ENCODE data around the gene ITGA11. TPM values are rescaled to one million over a fixed set of nuclear protein-coding genes. Genes with fewer than 3 reads are reported as not detected.

Gene ITGA11
- total and polyA plus RNA-seq, 12 donors: 1.4 to 25.9 (median 12.3) TPM

- intact Hi-C loops (cut with DNase I): loop anchor here in 5 of 10 donors (10.0 kb wide), 3 partner anchors 49 to 371 kb away; no protein-coding TSS in a partner anchor
- ATAC-seq (no peak), DNase-seq (peak in 1 of 2 donors; percentile 5)
- TF ChIP-seq CTCF (IDR thresholded peaks at IDR 0.05): no peak
- Histone ChIP-seq H3K27me3 (no peaks in the 10 kb centered on the region), H3K36me3 (no peaks in the 10 kb centered on the region), H3K4me1 (peaks cover 4 to 36% (median 18%) of the 10 kb centered on the region in 9 donors), H3K4me3 (no peak overlapping the region), H3K9me3 (no peaks in the 10 kb centered on the region), H3K27ac (no peak overlapping the region)
- 80 to 81% methylated on average over 15 of the region's 15 CpGs for WGBS, 2 donors
These were observed 128.2 kb downstream of the ITGA11 start for GRCh38 chr15:68303560-68304436.

GRCh38 chr15:68303134-68303533, 128.8 kb downstream of the ITGA11 start:
- intact Hi-C loops (cut with DNase I): loop anchor here in 5 of 10 donors (10.0 kb wide), 3 partner anchors 48 to 372 kb away; no protein-coding TSS in a partner anchor
- ATAC-seq (no peak), DNase-seq (no peak)
- Histone ChIP-seq H3K27me3 (no peaks in the 10 kb centered on the region), H3K4me1 (peaks cover 4 to 43% (median 23%) of the 10 kb centered on the region in 9 donors), H3K36me3 (peaks cover 0 to 6% (median 0%) of the 10 kb centered on the region in 9 donors), H3K27ac (no peak overlapping the region), H3K4me3 (no peak overlapping the region), H3K9me3 (no peaks in the 10 kb centered on the region)
- no peak for TF ChIP-seq CTCF (IDR thresholded peaks at IDR 0.05)
- 57 to 77% methylated on average over 2 of the region's 2 CpGs for WGBS, 2 donors

- intact Hi-C loops (cut with DNase I): loop anchor here in 5 of 10 donors (10.0 kb wide), 3 partner anchors 48 to 372 kb away; no protein-coding TSS in a partner anchor
- TF ChIP-seq CTCF (IDR thresholded peaks at IDR 0.05): no peak
- WGBS, 2 donors: 86 to 93% methylated on average over 6 of the region's 6 CpGs
- H3K27me3 ChIP-seq: no peaks in the 10 kb centered on the region
- H3K9me3 ChIP-seq: no peaks in the 10 kb centered on the region
- peak in 1 of 2 donors; percentile 2 for DNase-seq
- peaks cover 0 to 10% (median 0%) of the 10 kb centered on the region in 9 donors for H3K36me3 ChIP-seq
- no peak overlapping the region for H3K27ac ChIP-seq
- ATAC-seq: no peak
- peaks cover 4 to 46% (median 23%) of the 10 kb centered on the region in 9 donors for H3K4me1 ChIP-seq
- no peak overlapping the region for H3K4me3 ChIP-seq
These were observed 129.2 kb downstream of the ITGA11 start for GRCh38 chr15:68302729-68303128.

GRCh38 chr15:68301301-68301700, 130.7 kb downstream of the ITGA11 start:
- intact Hi-C loops (cut with DNase I): loop anchor here in 5 of 10 donors (10.0 kb wide), 3 partner anchors 46 to 374 kb away; no protein-coding TSS in a partner anchor
- Histone ChIP-seq H3K4me1 (peaks cover 4 to 42% (median 22%) of the 10 kb centered on the region in 9 donors), H3K9me3 (no peaks in the 10 kb centered on the region), H3K36me3 (peaks cover 0 to 14% (median 0%) of the 10 kb centered on the region in 9 donors), H3K4me3 (no peak overlapping the region), H3K27ac (no peak overlapping the region), H3K27me3 (no peaks in the 10 kb centered on the region)
- WGBS, 2 donors: 93 to 95% methylated on average over 8 of the region's 8 CpGs
- DNase-seq (peak in 1 of 2 donors; percentile 1), ATAC-seq (no peak)
- TF ChIP-seq CTCF (IDR thresholded peaks at IDR 0.05): no peak
